GM11168 (cell line): ENCODE results near the gene SMS.

Experiments used
- in situ Hi-C: fragments of 300-500 bp; cut with MboI; formaldehyde crosslinking; loops from one replicate; pipeline ENCODE4 v1.12.0; 2022; ENCODE audit warnings: low sequenced_read_pairs; ENCODE audit not compliant: unreplicated experiment

SMS gene

GRCh38 chrX:22032084-22032483, 91.6 kb downstream of the SMS start, which contains the start of gene PHEX:
TSS of gene PHEX (plus strand) at chrX:22032325. CDS start at chrX:22033006, 681 bp downstream.
- in situ Hi-C loops: no loop called here

GRCh38 chrX:22032506-22032905, 92.0 kb downstream of the SMS start:
- in situ Hi-C loops: no loop called here

GRCh38 chrX:22033818-22034217, 93.3 kb downstream of the SMS start:
- in situ Hi-C loops: no loop called here

- in situ Hi-C loops: no loop called here
Measured at GRCh38 chrX:22035236-22035635, 94.7 kb downstream of the SMS start.

GRCh38 chrX:22037225-22037624, 96.7 kb downstream of the SMS start:
- in situ Hi-C loops: no loop called here

GRCh38 chrX:22037911-22038537, 97.5 kb downstream of the SMS start:
- in situ Hi-C loops: no loop called here

GRCh38 chrX:22039541-22039940, 99.0 kb downstream of the SMS start:
- in situ Hi-C loops: no loop called here

- in situ Hi-C loops: no loop called here
Measured at GRCh38 chrX:22040184-22040583, 99.7 kb downstream of the SMS start.

GRCh38 chrX:22041907-22042530, 101.5 kb downstream of the SMS start:
- in situ Hi-C loops: no loop called here

GRCh38 chrX:22043872-22044271, 103.4 kb downstream of the SMS start:
- in situ Hi-C loops: no loop called here
